ENCODE results near the gene ENTREP3. TPM values are rescaled to one million over a fixed set of nuclear protein-coding genes. Genes with fewer than 3 reads are reported as not detected.

Gene ENTREP3
- total RNA-seq, 1 experiment from 2014 or later = 69.9 TPM

GRCh38 chr1:155261852-155262673 is 6.8 kb upstream of the ENTREP3 start, which contains the start of gene SCAMP3:
TSS of gene SCAMP3 (minus strand) at chr1:155262360. CDS start at chr1:155262151, 209 bp downstream.
- peak within 1 kb of the TSS; percentile 93 for H3K4me2 ChIP-seq (ENCODE audit: low read length)
- CTCF ChIA-PET = interaction anchor here (1.5 to 1.7 kb wide), 2 partner anchors 11 to 62 kb away, joined by 3 to 13 read pairs; no protein-coding TSS in a partner anchor

More at GRCh38 chr1:155261852-155262673, 6.8 kb upstream of the ENTREP3 start, which contains the start of gene SCAMP3:
- peak within 1 kb of the TSS; percentile 68 for H3K27ac ChIP-seq (ENCODE audit: low read depth, low read length)
- H3K36me3 ChIP-seq (ENCODE audit: control insufficient read depth in 1 of 2, insufficient read depth in 2 of 2, low read length in 2 of 2) = peaks cover 39 to 47% of the 10 kb centered on the region in 2 experiments; a peak in 3 of 4 replicates
- ChIA-PET RAD21 (ENCODE audit: low non-redundant PET in 1 of 2, low total read pairs in 2 of 2, uncharacterized antibody in 2 of 2, unreplicated experiment in 2 of 2) (interaction anchor here (0.9 to 1.2 kb wide), 2 partner anchors 11 to 62 kb away, joined by 3 read pairs; no protein-coding TSS in a partner anchor), POLR2A (interaction anchor here (1.0 to 2.1 kb wide), 2 partner anchors 11 kb away, joined by 3 to 19 read pairs; partner anchors contain the start of gene CLK2)
- no peaks in the 10 kb centered on the region for H3K9me2 ChIP-seq (ENCODE audit: insufficient read depth)
- H3K9ac ChIP-seq (ENCODE audit: low read length) = peak within 1 kb of the TSS; percentile 68
- H3K79me2 ChIP-seq (ENCODE audit: insufficient read depth, low read length) = peaks cover 17% of the 10 kb centered on the region
- no peaks in the 10 kb centered on the region for H4K20me1 ChIP-seq (ENCODE audit: insufficient read depth)
- no peaks in the 10 kb centered on the region for H3K27me3 ChIP-seq (ENCODE audit: insufficient read depth, low read length)
- peaks cover 7 to 15% of the 10 kb centered on the region in 2 experiments; a peak in 3 of 4 replicates for H3K4me1 ChIP-seq (ENCODE audit: control insufficient read depth in 1 of 2, insufficient read depth in 2 of 2, low read length in 2 of 2)
- TSS peak; percentile 40 for BruUV-seq (replicated peaks)
- TF ChIP-seq YY1 (IDR thresholded peaks at IDR 0.05; ENCODE audit: extremely low read depth, insufficient replicate concordance, low read depth, low read length) (peak; percentile 67), POLR2A (IDR thresholded peaks at IDR 0.05; ENCODE audit: borderline replicate concordance, extremely low read depth, insufficient read depth, insufficient read length) (peak; percentile 40), POLR2AphosphoS5 (IDR thresholded peaks at IDR 0.05; ENCODE audit: low read depth, low read length) (peak; percentile 94), FOSL1 (IDR thresholded peaks at IDR 0.05; ENCODE audit: low read depth) (no peak), ZFX (IDR thresholded peaks at IDR 0.05) (peak; percentile 56; the same call in 1 of the 2 replicates), SIN3A (IDR thresholded peaks at IDR 0.05; ENCODE audit: low read depth) (peak; percentile 60), SP1 (IDR thresholded peaks at IDR 0.05; ENCODE audit: low read depth) (peak; percentile 81), EGR1 (IDR thresholded peaks at IDR 0.05; ENCODE audit: low read depth) (no peak)
- TF ChIP-seq, protein P1, sequence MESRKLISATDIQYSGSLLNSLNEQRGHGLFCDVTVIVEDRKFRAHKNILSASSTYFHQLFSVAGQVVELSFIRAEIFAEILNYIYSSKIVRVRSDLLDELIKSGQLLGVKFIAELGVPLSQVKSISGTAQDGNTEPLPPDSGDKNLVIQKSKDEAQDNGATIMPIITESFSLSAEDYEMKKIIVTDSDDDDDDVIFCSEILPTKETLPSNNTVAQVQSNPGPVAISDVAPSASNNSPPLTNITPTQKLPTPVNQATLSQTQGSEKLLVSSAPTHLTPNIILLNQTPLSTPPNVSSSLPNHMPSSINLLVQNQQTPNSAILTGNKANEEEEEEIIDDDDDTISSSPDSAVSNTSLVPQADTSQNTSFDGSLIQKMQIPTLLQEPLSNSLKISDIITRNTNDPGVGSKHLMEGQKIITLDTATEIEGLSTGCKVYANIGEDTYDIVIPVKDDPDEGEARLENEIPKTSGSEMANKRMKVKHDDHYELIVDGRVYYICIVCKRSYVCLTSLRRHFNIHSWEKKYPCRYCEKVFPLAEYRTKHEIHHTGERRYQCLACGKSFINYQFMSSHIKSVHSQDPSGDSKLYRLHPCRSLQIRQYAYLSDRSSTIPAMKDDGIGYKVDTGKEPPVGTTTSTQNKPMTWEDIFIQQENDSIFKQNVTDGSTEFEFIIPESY (IDR thresholded peaks at IDR 0.05; ENCODE audit: extremely low read depth, insufficient replicate concordance, low read length) = peak; percentile 91
- TF ChIP-seq, protein P2, sequence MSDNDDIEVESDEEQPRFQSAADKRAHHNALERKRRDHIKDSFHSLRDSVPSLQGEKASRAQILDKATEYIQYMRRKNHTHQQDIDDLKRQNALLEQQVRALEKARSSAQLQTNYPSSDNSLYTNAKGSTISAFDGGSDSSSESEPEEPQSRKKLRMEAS (IDR thresholded peaks at IDR 0.05) = peak; percentile 95
- DNase-seq (ENCODE audit: low read depth, low spot score) (peak; percentile 97), ATAC-seq (peak; percentile 95)
- H3K9me3 ChIP-seq (ENCODE audit: control insufficient read depth in 1 of 2, insufficient read depth in 1 of 2, low read depth in 1 of 2, low read length in 2 of 2) = no peaks in the 10 kb centered on the region
- intact Hi-C loops (cut with micrococcal nuclease) = no loop called here
- H3K4me3 ChIP-seq (replicated peaks in 1 of 2; ENCODE audit: low read depth in 1 of 2, low read length in 2 of 2) = peak within 1 kb of the TSS; percentile 92 to 94
- H2AFZ ChIP-seq (ENCODE audit: low read depth, low read length, poor library complexity, severe bottlenecking) = no peak within 1 kb of the TSS

Data from HCT116 (cell line).